Adrenal gland (tissue), 5 donors: ENCODE data around the gene BTBD9.

Experiments used
- POLR2A ChIP-seq, 2 donors: fragments of 450-650 bp; IDR thresholded peaks; one replicate each; pipeline ENCODE4 v1.6.1; 2017; ENCODE audit warnings: antibody characterized with exemption in 2 of 2, mild to moderate bottlenecking in 2 of 2, moderate library complexity in 1 of 2
- TF ChIP-seq, protein P1 (sequence below), 6 experiments: fragments of 450-650 bp in 4 of 6; fragments of 200-600 bp in 2 of 6; sonication (generic) in 1 of 6; IDR thresholded peaks; 1 replicate in 5 of 6; 2 replicates in 1 of 6; pipeline versions ENCODE4 v1.5.1 to v1.8.0; 2016 to 2021; ENCODE audit warnings: antibody characterized with exemption in 6 of 6, mild to moderate bottlenecking in 2 of 6, moderate library complexity in 1 of 6
- donor health status: DM: no; HTN: no; CAD: no.

DNA sequence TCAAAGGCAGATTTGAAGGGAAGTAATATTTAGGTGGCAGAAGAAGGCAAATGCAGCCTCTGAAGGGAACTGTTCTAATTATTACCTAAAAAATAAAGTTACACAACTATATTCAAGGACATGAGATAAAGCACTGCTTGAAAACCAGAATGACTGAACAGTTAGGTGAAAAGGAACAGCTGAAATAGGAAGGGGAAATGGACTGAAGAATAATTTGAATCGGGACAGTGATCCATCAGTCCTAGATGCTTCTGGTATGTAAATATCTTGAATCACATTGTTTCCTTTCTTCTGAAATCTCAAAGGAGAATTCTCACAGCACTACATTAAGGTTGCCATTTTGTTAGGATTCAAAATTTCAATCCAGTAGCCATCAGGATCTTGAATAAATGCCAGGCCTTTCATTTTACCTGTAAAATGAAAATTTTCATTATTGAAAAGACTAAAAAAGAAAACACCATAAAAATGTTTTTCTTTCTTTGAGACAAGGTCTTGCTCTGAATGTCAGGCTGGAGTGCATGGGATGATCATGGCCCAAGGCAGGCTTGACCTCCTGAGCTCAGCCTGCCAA is 37.3 kb upstream of the BTBD9 start:
- TF ChIP-seq, protein P1, sequence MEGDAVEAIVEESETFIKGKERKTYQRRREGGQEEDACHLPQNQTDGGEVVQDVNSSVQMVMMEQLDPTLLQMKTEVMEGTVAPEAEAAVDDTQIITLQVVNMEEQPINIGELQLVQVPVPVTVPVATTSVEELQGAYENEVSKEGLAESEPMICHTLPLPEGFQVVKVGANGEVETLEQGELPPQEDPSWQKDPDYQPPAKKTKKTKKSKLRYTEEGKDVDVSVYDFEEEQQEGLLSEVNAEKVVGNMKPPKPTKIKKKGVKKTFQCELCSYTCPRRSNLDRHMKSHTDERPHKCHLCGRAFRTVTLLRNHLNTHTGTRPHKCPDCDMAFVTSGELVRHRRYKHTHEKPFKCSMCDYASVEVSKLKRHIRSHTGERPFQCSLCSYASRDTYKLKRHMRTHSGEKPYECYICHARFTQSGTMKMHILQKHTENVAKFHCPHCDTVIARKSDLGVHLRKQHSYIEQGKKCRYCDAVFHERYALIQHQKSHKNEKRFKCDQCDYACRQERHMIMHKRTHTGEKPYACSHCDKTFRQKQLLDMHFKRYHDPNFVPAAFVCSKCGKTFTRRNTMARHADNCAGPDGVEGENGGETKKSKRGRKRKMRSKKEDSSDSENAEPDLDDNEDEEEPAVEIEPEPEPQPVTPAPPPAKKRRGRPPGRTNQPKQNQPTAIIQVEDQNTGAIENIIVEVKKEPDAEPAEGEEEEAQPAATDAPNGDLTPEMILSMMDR (IDR thresholded peaks at IDR 0.05) = no peak
- TF ChIP-seq POLR2A (IDR thresholded peaks at IDR 0.05) = no peak
